A549 (cell line): Measurements from ENCODE around the gene DNASE1L2. TPM values are rescaled to one million over a fixed set of nuclear protein-coding genes. Genes with fewer than 3 reads are reported as not detected.

Experiments used
- ATAC-seq, 2 experiments: fragments of 200-7000 bp in 1 of 2; fragments of >200 bp in 1 of 2; cut with Nextera tagmentation in 1 of 2; cut with Tn5 transposase in 1 of 2; 3 replicates each; pipeline versions ENCODE4 v1.8.0 to v1.9.1; 2018 to 2020; ENCODE audit warnings: mild to moderate bottlenecking in 1 of 2, moderate library complexity in 1 of 2
- CTCF ChIA-PET: fragments of 300-600 bp; sonication (Branson Sonifier 250); formaldehyde crosslinking; extraction: SDS; loops from one replicate; lab custom pipeline; 2021; ENCODE audit warnings: antibody characterized with exemption, inconsistent platforms; lab: Yijun Ruan, JAX
- POLR2A ChIA-PET: fragments of 350-600 bp; formaldehyde crosslinking; extraction: SDS; loops from one replicate; lab custom pipeline; 2021; ENCODE audit warnings: antibody characterized with exemption, inconsistent platforms; lab: Yijun Ruan, JAX
- DNase-seq, 2 experiments: peaks; one replicate each; pipeline versions ENCODE4 v3.0.0 to v3.0.0-alpha.2; 2011 to 2016; ENCODE audit warnings: low read depth in 1 of 2, low spot score in 1 of 2
- FAIRE-seq: peaks from 2 replicates; lab custom pipeline; 2011; peaks lifted over from hg19 to GRCh38; lab: Jason Lieb, UNC
- H3K27ac ChIP-seq, 2 experiments: fragments of >200 bp; sonication (Bioruptor Twin); formaldehyde crosslinking; 3 replicates each; pipeline ENCODE4 v1.5.1; 2016 to 2017
- H3K4me1 ChIP-seq: fragments of >200 bp; sonication (Bioruptor Twin); formaldehyde crosslinking; 3 replicates; pipeline ENCODE4 v1.6.1; 2016
- H3K4me2 ChIP-seq: fragments of >200 bp; sonication (Bioruptor Twin); formaldehyde crosslinking; 3 replicates; pipeline ENCODE4 v1.6.1; 2016
- H3K4me3 ChIP-seq: fragments of >200 bp; sonication (Bioruptor Twin); formaldehyde crosslinking; 3 replicates; pipeline ENCODE4 v1.5.1; 2016
- H3K9me3 ChIP-seq: fragments of >200 bp; sonication (Bioruptor Twin); formaldehyde crosslinking; 3 replicates; pipeline ENCODE4 v1.6.1; 2016
- ATOH8 ChIP-seq: fragments of 250-450 bp; sonication (Bioruptor Pico); IDR thresholded peaks from 2 replicates; pipeline ENCODE4 v1.5.0; 2020; ENCODE audit warnings: low read depth, mild to moderate bottlenecking, moderate library complexity
- BHLHE40 ChIP-seq: IDR thresholded peaks from 2 replicates; pipeline ENCODE4 v1.6.1; 2012; ENCODE audit warnings: low read depth, low read length, inconsistent platforms
- CBX8 ChIP-seq: fragments of 200-600 bp; sonication (generic); IDR thresholded peaks from 2 replicates; pipeline ENCODE4 v1.6.1; 2016
- CHD2 ChIP-seq: fragments of 150-350 bp; IDR thresholded peaks from 2 replicates; pipeline ENCODE4 v1.6.1; 2014; ENCODE audit warnings: low read length; ENCODE audit not compliant: partially characterized antibody
- CHD4 ChIP-seq: fragments of 200-600 bp; sonication (generic); IDR thresholded peaks from 2 replicates; pipeline ENCODE4 v1.6.1; 2016; ENCODE audit warnings: antibody characterized with exemption, mild to moderate bottlenecking, borderline replicate concordance
- CTCF ChIP-seq: fragments of >200 bp; sonication (Bioruptor Twin); formaldehyde crosslinking; IDR thresholded peaks from 3 replicates; pipeline ENCODE4 v1.5.1; 2016
- E2F6 ChIP-seq: IDR thresholded peaks from 2 replicates; pipeline ENCODE4 v1.6.1; 2012; ENCODE audit warnings: low read depth, borderline replicate concordance
- ESRRA ChIP-seq: fragments of 150-350 bp; IDR thresholded peaks from 2 replicates; pipeline ENCODE4 v1.6.1; 2014; ENCODE audit warnings: mild to moderate bottlenecking, low read length, borderline replicate concordance
- FOSL2 ChIP-seq, 2 experiments: fragments of 450-650 bp in 1 of 2; fragments of >200 bp in 1 of 2; sonication (Bioruptor Twin) in 1 of 2; formaldehyde crosslinking; IDR thresholded peaks; 2 replicates each; pipeline versions ENCODE4 v1.5.0 to v1.6.1; 2016 to 2020; ENCODE audit warnings: mild to moderate bottlenecking in 1 of 2, moderate library complexity in 1 of 2
- HDAC2 ChIP-seq: fragments of 200-600 bp; sonication (generic); IDR thresholded peaks from 2 replicates; pipeline ENCODE4 v1.6.1; 2016
- HEYL ChIP-seq: fragments of 250-450 bp; sonication (Bioruptor Pico); IDR thresholded peaks from 2 replicates; pipeline ENCODE4 v1.8.0; 2021; ENCODE audit warnings: mild to moderate bottlenecking, moderate library complexity
- HOXA7 ChIP-seq: fragments of 250-450 bp; sonication (Bioruptor Pico); IDR thresholded peaks from 2 replicates; pipeline ENCODE4 v1.5.0; 2020; ENCODE audit warnings: mild to moderate bottlenecking, moderate library complexity
- JUN ChIP-seq, 2 experiments: fragments of >200 bp; sonication (Bioruptor Twin); formaldehyde crosslinking; IDR thresholded peaks; 2 replicates in 1 of 2; 3 replicates in 1 of 2; pipeline ENCODE4 v1.6.1; 2016 to 2017
- JUNB ChIP-seq: fragments of >200 bp; sonication (Bioruptor Twin); formaldehyde crosslinking; IDR thresholded peaks from 2 replicates; pipeline ENCODE4 v1.6.1; 2016
- MAFK ChIP-seq: fragments of 450-650 bp; IDR thresholded peaks from 2 replicates; pipeline ENCODE4 v1.6.1; 2014; ENCODE audit not compliant: partially characterized antibody
- MAX ChIP-seq: IDR thresholded peaks from 2 replicates; pipeline ENCODE4 v1.6.1; 2012
- NFE2L2 ChIP-seq: fragments of 150-350 bp; conservative IDR thresholded peaks from 2 replicates; pipeline ENCODE4 v1.6.1; 2014; ENCODE audit warnings: low read length
- NPAS2 ChIP-seq: fragments of 250-450 bp; sonication (Bioruptor Pico); IDR thresholded peaks from 2 replicates; pipeline ENCODE4 v1.8.0; 2022; ENCODE audit warnings: mild to moderate bottlenecking, moderate library complexity, borderline replicate concordance
- RARB ChIP-seq: fragments of 250-450 bp; sonication (Bioruptor Pico); IDR thresholded peaks from 2 replicates; pipeline ENCODE4 v1.8.0; 2021; ENCODE audit warnings: mild to moderate bottlenecking, moderate library complexity
- RCOR1 ChIP-seq: fragments of 150-350 bp; IDR thresholded peaks from 2 replicates; pipeline ENCODE4 v1.6.1; 2014; ENCODE audit warnings: antibody characterized with exemption, low read length, low read depth
- RFX5 ChIP-seq: fragments of 450-650 bp; IDR thresholded peaks from 2 replicates; pipeline ENCODE4 v1.7.1; 2014; ENCODE audit warnings: antibody characterized with exemption, mild to moderate bottlenecking, moderate library complexity
- TP53 ChIP-seq: fragments of 250-450 bp; sonication (Bioruptor Pico); IDR thresholded peaks from 2 replicates; pipeline ENCODE4 v1.5.0; 2021; ENCODE audit warnings: mild to moderate bottlenecking, moderate library complexity
- ZFP36 ChIP-seq: fragments of 450-650 bp; IDR thresholded peaks from 2 replicates; pipeline ENCODE4 v1.6.1; 2014; ENCODE audit warnings: borderline replicate concordance; ENCODE audit not compliant: partially characterized antibody
- ZSCAN20 ChIP-seq: fragments of 250-450 bp; sonication (Bioruptor Pico); IDR thresholded peaks from 2 replicates; pipeline ENCODE4 v1.8.0; 2022; ENCODE audit warnings: mild to moderate bottlenecking, moderate library complexity
- WGBS: methylation state at CpG from one replicate; pipeline ENCODE4 v1.1.6; 2017; ENCODE audit errors: missing lambda C conversion rate; 5-methylcytosine and 5-hydroxymethylcytosine counted together
- polyA plus RNA-seq, 4 experiments: library from polyadenylated mRNA; depleted of rRNA in 3 of 4; stranded (reverse); fragments of >200 nt; fragmentation: RNase III in 1 of 4; extraction: RNeasy Plus Mini Kit Qiagen cat#74134 plus additional on column Dnase treatment in 1 of 4; gene quantifications; 2 replicates in 3 of 4; 3 replicates in 1 of 4; pipeline ENCODE4 v1.2.3, GENCODE V29; 2011 to 2017

Gene DNASE1L2
- polyA plus RNA-seq, 2 of the 4 experiments (the other 2 are of a cell fraction), result 0.36 to 1.2 TPM

GRCh38 chr16:2206780-2207433 is 29.3 kb upstream of the DNASE1L2 start (continued):
- TF ChIP-seq RFX5, result no peak
- no peak for TF ChIP-seq ZFP36
- TF ChIP-seq TP53 (CRISPR knock-in tag), result no peak
- TF ChIP-seq JUN (IDR thresholded peaks at IDR 0.05), result no peak
- TF ChIP-seq, all 56 proteins: peak for 0

- H3K9me3 ChIP-seq, result no peaks in the 10 kb centered on the region
- ChIA-PET CTCF (interaction anchor here (1.1 to 4.8 kb wide), 3 partner anchors 13 to 293 kb away, joined by 3 to 28 read pairs (median 3); no protein-coding TSS in a partner anchor), POLR2A (no interaction called here)
- ATAC-seq (no peak), FAIRE-seq (no peak), DNase-seq (no peak)
- no peak overlapping the region for H3K4me2 ChIP-seq
- no peak overlapping the region for H3K27ac ChIP-seq
- 94% methylated on average over 8 of the region's 9 CpGs for WGBS
- no peak for TF ChIP-seq HEYL (CRISPR knock-in tag)
- no peak for TF ChIP-seq CHD2
- no peak for TF ChIP-seq RARB (CRISPR knock-in tag)
- TF ChIP-seq HDAC2, result no peak
- TF ChIP-seq RFX5, result no peak
- TF ChIP-seq BHLHE40, result no peak
- TF ChIP-seq E2F6, result no peak
- no peak for TF ChIP-seq ATOH8
- TF ChIP-seq NPAS2 (CRISPR knock-in tag), result no peak
- TF ChIP-seq CTCF, result no peak
- no peak for TF ChIP-seq JUN (IDR thresholded peaks at IDR 0.05)
- TF ChIP-seq CBX8, result no peak
- TF ChIP-seq CHD4, result no peak
- no peak for TF ChIP-seq MAFK
- no peak for TF ChIP-seq HOXA7
- TF ChIP-seq NFE2L2, result no peak
- TF ChIP-seq ESRRA, result no peak
- no peak for TF ChIP-seq RCOR1
- TF ChIP-seq JUNB, result no peak
- no peak overlapping the region for H3K4me3 ChIP-seq
- peaks cover 25% of the 10 kb centered on the region for H3K4me1 ChIP-seq
Measured at GRCh38 chr16:2207872-2208271, 28.4 kb upstream of the DNASE1L2 start.

- CTCF ChIA-PET, result interaction anchor here (1.7 to 4.8 kb wide), 2 partner anchors 14 to 292 kb away, joined by 3 to 28 read pairs; no protein-coding TSS in a partner anchor
- no peak for TF ChIP-seq ZSCAN20
- TF ChIP-seq MAX, result no peak
- TF ChIP-seq FOSL2 (IDR thresholded peaks at IDR 0.05), result no peak
- TF ChIP-seq FOSL2 (CRISPR knock-in tag; IDR thresholded peaks at IDR 0.05), result no peak
- no peak overlapping the region for H3K4me3 ChIP-seq
- ATAC-seq, result no peak
- peaks cover 30% of the 10 kb centered on the region for H3K4me1 ChIP-seq
- DNase-seq, result no peak
- H3K9me3 ChIP-seq, result no peaks in the 10 kb centered on the region
- H3K4me2 ChIP-seq, result no peak overlapping the region
- POLR2A ChIA-PET, result no interaction called here
- 95% methylated on average over 18 of the region's 23 CpGs for WGBS
- H3K27ac ChIP-seq, result no peak overlapping the region
- FAIRE-seq, result no peak
Measured at GRCh38 chr16:2208308-2208707, 27.9 kb upstream of the DNASE1L2 start.
